ENCODE results near the gene P3H2. TPM values are rescaled to one million over a fixed set of nuclear protein-coding genes. Genes with fewer than 3 reads are reported as not detected.
"Not testable (repeated sequence)": the region's sequence is repeated elsewhere in the genome, so short reads cannot be mapped to it uniquely, and the experiment has no call there.

P3H2 gene, protein sequence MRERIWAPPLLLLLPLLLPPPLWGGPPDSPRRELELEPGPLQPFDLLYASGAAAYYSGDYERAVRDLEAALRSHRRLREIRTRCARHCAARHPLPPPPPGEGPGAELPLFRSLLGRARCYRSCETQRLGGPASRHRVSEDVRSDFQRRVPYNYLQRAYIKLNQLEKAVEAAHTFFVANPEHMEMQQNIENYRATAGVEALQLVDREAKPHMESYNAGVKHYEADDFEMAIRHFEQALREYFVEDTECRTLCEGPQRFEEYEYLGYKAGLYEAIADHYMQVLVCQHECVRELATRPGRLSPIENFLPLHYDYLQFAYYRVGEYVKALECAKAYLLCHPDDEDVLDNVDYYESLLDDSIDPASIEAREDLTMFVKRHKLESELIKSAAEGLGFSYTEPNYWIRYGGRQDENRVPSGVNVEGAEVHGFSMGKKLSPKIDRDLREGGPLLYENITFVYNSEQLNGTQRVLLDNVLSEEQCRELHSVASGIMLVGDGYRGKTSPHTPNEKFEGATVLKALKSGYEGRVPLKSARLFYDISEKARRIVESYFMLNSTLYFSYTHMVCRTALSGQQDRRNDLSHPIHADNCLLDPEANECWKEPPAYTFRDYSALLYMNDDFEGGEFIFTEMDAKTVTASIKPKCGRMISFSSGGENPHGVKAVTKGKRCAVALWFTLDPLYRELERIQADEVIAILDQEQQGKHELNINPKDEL
- total RNA-seq = not detected

DNA sequence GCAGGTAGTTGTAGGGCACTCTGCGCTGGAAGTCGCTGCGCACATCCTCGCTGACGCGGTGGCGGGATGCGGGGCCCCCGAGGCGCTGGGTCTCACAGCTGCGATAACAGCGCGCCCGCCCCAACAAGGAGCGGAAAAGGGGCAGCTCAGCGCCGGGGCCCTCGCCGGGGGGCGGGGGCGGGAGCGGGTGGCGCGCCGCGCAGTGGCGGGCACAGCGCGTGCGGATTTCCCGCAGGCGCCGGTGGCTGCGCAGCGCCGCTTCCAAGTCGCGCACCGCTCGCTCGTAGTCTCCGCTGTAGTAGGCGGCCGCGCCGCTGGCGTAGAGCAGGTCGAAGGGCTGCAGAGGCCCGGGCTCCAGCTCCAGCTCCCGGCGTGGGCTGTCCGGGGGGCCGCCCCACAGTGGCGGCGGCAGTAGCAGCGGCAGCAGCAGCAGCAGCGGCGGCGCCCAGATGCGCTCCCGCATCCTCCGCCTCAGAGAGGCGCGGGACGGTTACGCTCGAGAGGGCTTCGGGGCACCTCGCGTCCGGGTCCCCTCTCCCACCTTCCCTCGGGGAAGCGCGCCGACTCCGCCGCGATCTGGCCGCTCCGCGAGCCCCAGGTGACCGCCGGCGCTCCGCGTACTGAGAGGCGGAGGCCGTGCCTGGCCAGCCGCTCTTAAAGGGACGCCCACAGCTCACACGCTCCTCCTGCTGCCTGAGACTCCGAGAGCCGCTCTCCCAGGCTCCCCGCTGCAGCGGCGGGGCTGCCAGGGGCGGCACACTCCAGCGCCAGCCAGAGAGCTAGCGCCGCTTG, at the start of gene P3H2:
P3H2 (minus strand) TSS at position 629 of the 792 bp plus-strand sequence; CDS start at position 463, 166 bp downstream.
- H3K9me3 Mint-ChIP-seq = no peaks in the 10 kb centered on the region
- H3K27me3 Mint-ChIP-seq = peaks cover 67% of the 10 kb centered on the region
- peak within 1 kb of the TSS; percentile 65 for H3K4me3 Mint-ChIP-seq
- H3K27ac Mint-ChIP-seq = no peak within 1 kb of the TSS
- peak; percentile 54 for DNase-seq
- peaks cover 6% of the 10 kb centered on the region for H3K4me1 Mint-ChIP-seq
- no peaks in the 10 kb centered on the region for H3K36me3 Mint-ChIP-seq

- DNase-seq = no peak
- H3K9me3 Mint-ChIP-seq = peaks cover 2% of the 10 kb centered on the region
- no peak overlapping the region for H3K27ac Mint-ChIP-seq
- H3K4me3 Mint-ChIP-seq = no peak overlapping the region
- H3K36me3 Mint-ChIP-seq = no peaks in the 10 kb centered on the region
- peaks cover 6% of the 10 kb centered on the region for H3K4me1 Mint-ChIP-seq
- peaks cover 18% of the 10 kb centered on the region for H3K27me3 Mint-ChIP-seq
Measured at GRCh38 chr3:190169877-190170276, 49.2 kb upstream of the P3H2 start.

DNA sequence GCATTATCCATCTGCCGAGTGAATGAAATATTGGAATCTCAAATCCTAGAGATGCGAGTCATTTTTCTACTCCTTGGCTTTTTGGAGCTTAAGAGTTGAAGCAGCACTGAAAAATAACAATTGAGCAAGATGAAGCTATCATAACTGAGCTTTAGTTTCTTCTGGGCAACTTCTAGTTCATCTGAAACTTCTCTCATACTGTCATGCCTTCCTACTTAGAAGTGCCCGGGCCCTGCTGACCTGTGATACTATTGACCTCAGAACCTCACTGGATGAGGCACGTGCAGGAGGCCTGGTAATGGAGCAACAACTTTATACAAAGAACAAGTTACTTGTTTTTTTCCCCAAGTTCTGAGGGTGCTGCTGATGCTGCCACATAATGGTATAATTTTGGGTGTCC, 48.5 kb upstream of the P3H2 start:
- H3K4me3 Mint-ChIP-seq = no peak overlapping the region
- H3K4me1 Mint-ChIP-seq = peaks cover 6% of the 10 kb centered on the region
- peaks cover 13% of the 10 kb centered on the region for H3K27me3 Mint-ChIP-seq
- no peak overlapping the region for H3K27ac Mint-ChIP-seq
- H3K9me3 Mint-ChIP-seq = peaks cover 2% of the 10 kb centered on the region
- no peak for DNase-seq
- no peaks in the 10 kb centered on the region for H3K36me3 Mint-ChIP-seq

- Mint-ChIP-seq H3K4me3 (no peak overlapping the region), H3K4me1 (peaks cover 6% of the 10 kb centered on the region), H3K27me3 (peaks cover 9% of the 10 kb centered on the region), H3K36me3 (no peaks in the 10 kb centered on the region), H3K9me3 (peaks cover 4% of the 10 kb centered on the region), H3K27ac (no peak overlapping the region)
- no peak for DNase-seq
Measured at GRCh38 chr3:190167936-190168680, 47.4 kb upstream of the P3H2 start.

DNA sequence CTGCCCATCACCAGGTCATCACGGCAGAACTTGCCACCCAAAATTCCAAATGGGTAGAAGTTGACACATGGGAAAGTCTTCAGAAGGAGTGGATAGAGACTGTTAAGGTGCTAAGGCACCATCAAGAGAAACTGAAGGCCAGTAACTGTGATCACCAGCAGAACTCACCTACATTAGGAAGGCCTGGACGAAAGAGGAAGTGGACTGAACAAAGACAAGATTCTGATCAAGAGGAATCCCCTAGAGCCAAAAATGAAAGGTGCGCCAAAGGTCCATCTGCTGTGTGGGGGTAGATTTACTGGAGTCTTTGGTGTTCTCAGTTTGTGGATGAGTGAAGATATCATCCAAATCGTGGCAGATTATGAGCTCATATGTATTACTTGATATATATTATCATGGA, 46.3 kb upstream of the P3H2 start:
- no peak for DNase-seq
- H3K9me3 Mint-ChIP-seq = peaks cover 8% of the 10 kb centered on the region
- H3K27me3 Mint-ChIP-seq = peaks cover 9% of the 10 kb centered on the region
- H3K36me3 Mint-ChIP-seq = no peaks in the 10 kb centered on the region
- no peak overlapping the region for H3K4me3 Mint-ChIP-seq
- H3K27ac Mint-ChIP-seq = no peak overlapping the region
- H3K4me1 Mint-ChIP-seq = peaks cover 6% of the 10 kb centered on the region

DNA sequence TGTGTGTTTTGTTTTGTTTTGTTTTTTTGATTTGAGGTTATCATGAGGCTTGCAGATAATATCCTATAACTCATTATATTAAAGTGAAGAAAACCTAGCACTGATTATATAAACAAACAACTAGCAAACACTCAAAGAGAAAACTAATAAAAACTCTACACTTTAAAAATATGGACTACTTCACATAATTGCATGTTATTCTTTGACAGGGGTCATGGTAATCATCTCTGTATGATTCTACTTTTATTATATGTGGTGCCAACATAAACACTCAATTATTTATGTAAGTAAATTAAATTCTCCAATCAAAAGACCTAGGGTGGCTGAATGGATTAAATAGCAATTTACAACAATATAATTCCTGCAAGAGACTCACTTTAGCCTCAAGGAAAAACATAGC, 44.6 kb upstream of the P3H2 start:
- Mint-ChIP-seq H3K27me3 (peaks cover 9% of the 10 kb centered on the region), H3K9me3 (peaks cover 6% of the 10 kb centered on the region), H3K4me1 (peaks cover 6% of the 10 kb centered on the region), H3K36me3 (no peaks in the 10 kb centered on the region), H3K4me3 (no peak overlapping the region), H3K27ac (no peak overlapping the region)
- no peak for DNase-seq

DNA sequence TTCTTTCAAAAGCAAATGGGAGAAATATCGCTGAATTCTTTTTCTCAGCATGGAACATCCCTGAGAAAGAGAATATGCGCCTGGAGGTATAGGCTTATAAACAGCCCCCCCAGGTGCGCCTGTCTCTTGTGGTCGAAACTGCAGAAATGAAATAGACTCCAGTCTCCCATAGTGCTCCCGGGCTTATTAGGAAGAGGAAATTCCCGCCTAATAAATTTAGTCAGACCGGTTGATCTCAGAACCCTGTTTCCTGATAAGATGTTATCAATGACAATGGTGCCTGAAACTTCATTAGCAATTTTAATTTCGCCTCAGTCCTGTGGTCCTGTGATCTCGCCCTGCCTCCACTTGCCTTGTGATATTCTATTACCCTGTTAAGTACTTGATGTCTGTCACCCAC, 41.3 kb upstream of the P3H2 start:
- not testable (repeated sequence) for H3K9me3 Mint-ChIP-seq, H3K4me3 Mint-ChIP-seq, H3K27ac Mint-ChIP-seq, H3K4me1 Mint-ChIP-seq, H3K27me3 Mint-ChIP-seq, H3K36me3 Mint-ChIP-seq, DNase-seq

DNA sequence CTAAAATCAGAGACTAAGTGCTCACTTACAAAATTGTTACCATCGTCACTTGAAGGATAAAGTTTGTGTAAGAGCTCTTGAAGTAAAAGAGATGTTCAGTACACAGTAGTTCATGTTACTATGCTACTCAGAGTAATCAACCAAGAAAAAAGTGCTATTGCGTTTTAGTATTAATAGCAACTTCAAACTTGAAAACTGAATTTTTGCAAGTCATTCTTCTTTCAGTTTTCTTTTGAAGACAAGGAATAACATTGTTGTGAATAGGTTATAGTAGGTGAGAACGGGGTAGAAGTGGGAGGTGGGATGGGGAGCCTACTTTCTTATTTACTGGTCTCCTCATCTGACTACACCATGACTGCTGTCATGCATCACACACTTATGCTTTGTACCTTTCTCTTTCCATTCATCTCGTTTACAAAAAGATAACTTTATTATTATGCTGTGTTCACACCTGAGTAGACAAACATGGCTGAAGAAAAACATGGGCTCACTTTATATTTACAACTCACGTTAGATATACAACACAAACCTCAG, 39.3 kb upstream of the P3H2 start:
- H3K27me3 Mint-ChIP-seq = peaks cover 1% of the 10 kb centered on the region
- H3K4me3 Mint-ChIP-seq = no peak overlapping the region

GRCh38 chr3:190158261-190158660, 37.6 kb upstream of the P3H2 start:
- Mint-ChIP-seq H3K4me3 (no peak overlapping the region), H3K27ac (no peak overlapping the region), H3K36me3 (no peaks in the 10 kb centered on the region), H3K9me3 (peaks cover 3% of the 10 kb centered on the region), H3K27me3 (no peaks in the 10 kb centered on the region), H3K4me1 (no peaks in the 10 kb centered on the region)
- no peak for DNase-seq

More for the DNA sequence above, 39.3 kb upstream of the P3H2 start:
- Mint-ChIP-seq H3K9me3 (peaks cover 6% of the 10 kb centered on the region), H3K36me3 (no peaks in the 10 kb centered on the region), H3K27ac (no peak overlapping the region), H3K4me1 (no peaks in the 10 kb centered on the region)
- no peak for DNase-seq

DNA sequence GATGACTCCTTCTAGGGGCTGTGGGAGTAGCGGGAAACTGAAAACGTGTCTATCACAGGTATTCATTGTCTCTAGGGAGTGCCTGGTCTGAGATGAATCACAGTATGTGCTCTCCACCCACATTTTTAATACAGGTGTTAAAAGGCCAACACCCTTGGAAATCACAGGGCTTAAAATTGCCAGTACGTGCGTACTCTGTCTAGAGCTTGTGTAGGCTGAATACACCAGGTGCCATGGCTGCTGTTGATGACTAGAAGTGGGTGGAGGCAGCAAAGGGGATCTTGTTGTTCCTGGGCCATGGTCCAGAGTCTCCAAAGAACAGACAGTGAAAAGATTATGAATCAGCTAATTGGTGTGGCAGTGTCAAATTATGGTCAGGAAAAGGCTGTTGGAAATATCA, 35.1 kb upstream of the P3H2 start:
- no peak for DNase-seq
- H3K27ac Mint-ChIP-seq = no peak overlapping the region
- H3K4me1 Mint-ChIP-seq = no peaks in the 10 kb centered on the region
- no peaks in the 10 kb centered on the region for H3K36me3 Mint-ChIP-seq
- H3K9me3 Mint-ChIP-seq = no peaks in the 10 kb centered on the region
- no peak overlapping the region for H3K4me3 Mint-ChIP-seq
- H3K27me3 Mint-ChIP-seq = no peaks in the 10 kb centered on the region

DNA sequence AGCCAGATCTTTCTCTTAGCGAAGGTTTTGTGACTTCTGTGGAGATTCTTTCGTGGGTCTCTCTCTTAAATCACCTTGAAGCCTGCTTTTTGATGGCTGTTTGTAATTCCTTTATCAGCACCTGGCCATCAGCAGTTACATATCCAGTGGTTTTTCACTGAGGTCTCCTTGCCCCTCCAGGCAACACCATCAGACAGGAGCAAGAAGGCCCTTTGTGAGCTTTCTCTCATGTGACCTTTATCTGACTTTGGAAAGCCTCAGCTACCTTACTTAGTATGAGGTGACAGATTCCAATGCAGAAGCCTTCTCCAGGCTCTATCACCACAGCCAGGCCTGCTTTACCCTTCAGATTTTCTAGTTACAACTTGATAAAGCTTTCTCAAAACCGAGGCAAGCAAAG, 30.0 kb upstream of the P3H2 start:
- no peak for DNase-seq
- no peak overlapping the region for H3K27ac Mint-ChIP-seq
- no peaks in the 10 kb centered on the region for H3K27me3 Mint-ChIP-seq
- no peaks in the 10 kb centered on the region for H3K36me3 Mint-ChIP-seq
- no peaks in the 10 kb centered on the region for H3K4me1 Mint-ChIP-seq
- H3K4me3 Mint-ChIP-seq = no peak overlapping the region
- no peaks in the 10 kb centered on the region for H3K9me3 Mint-ChIP-seq

GRCh38 chr3:190149830-190150619, 29.3 kb upstream of the P3H2 start:
- H3K4me1 Mint-ChIP-seq, DNase-seq, H3K9me3 Mint-ChIP-seq, H3K36me3 Mint-ChIP-seq, H3K27me3 Mint-ChIP-seq, H3K27ac Mint-ChIP-seq, H3K4me3 Mint-ChIP-seq: not testable (repeated sequence)

GRCh38 chr3:190144793-190145192, 24.1 kb upstream of the P3H2 start:
- H3K4me1 Mint-ChIP-seq, H3K9me3 Mint-ChIP-seq, DNase-seq, H3K4me3 Mint-ChIP-seq, H3K27me3 Mint-ChIP-seq, H3K36me3 Mint-ChIP-seq, H3K27ac Mint-ChIP-seq: not testable (repeated sequence)

DNA sequence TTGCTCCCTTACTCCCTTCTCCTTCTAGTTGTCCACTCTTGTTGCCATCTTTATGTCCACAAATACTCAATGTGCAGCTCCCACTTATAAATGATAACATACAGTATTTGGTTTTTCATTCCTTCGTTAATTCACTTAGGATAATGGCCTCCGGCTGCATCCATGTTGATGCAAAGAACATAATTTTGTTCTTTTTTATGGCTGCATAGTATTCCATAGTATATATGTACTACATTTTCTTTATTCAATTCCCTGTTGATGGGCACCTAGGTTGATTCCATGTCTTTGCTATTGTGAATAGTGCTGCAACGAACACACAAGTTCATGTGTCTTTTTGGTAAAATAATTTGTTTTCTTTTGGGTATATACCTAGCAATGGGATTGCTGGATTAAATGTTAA, 21.3 kb upstream of the P3H2 start:
- no peak for DNase-seq
- Mint-ChIP-seq H3K36me3 (no peaks in the 10 kb centered on the region), H3K4me1 (no peaks in the 10 kb centered on the region), H3K27me3 (peaks cover 7% of the 10 kb centered on the region), H3K27ac (no peak overlapping the region), H3K4me3 (no peak overlapping the region), H3K9me3 (peaks cover 3% of the 10 kb centered on the region)
